ENCODE data around the gene EFNA4. TPM values are rescaled to one million over a fixed set of nuclear protein-coding genes. Genes with fewer than 3 reads are reported as not detected.

The EFNA4 gene
- total and polyA plus RNA-seq, 2 of the 8 experiments (the other 6 are each of a cell fraction or from before 2014, with no cell fraction given) = 21.9 to 23.9 TPM

- TF ChIP-seq TAF7 (optimal IDR thresholded peaks at IDR 0.05; ENCODE audit: borderline replicate concordance, low read depth, low read length) = no peak
- no peak; the same call in 1 of the 2 replicates for TF ChIP-seq TBP (IDR thresholded peaks at IDR 0.05; ENCODE audit: low read depth, low read length)
- TF ChIP-seq CTBP2 (IDR thresholded peaks at IDR 0.05; ENCODE audit: borderline replicate concordance, insufficient read depth, insufficient read length, low read length) = no peak
- peak; percentile 24; the same call in 1 of the 2 replicates for TF ChIP-seq SP1 (IDR thresholded peaks at IDR 0.05; ENCODE audit: low read depth, low read length)
- no peak for TF ChIP-seq PHF8 (conservative IDR thresholded peaks at IDR 0.05; ENCODE audit: low read depth, low read length)
- TF ChIP-seq CHD2 (IDR thresholded peaks at IDR 0.05; ENCODE audit: low read length) = no peak
- TF ChIP-seq POLR2AphosphoS5 (IDR thresholded peaks at IDR 0.05; ENCODE audit: low read depth, low read length) = no peak
- TF ChIP-seq GABPA (IDR thresholded peaks at IDR 0.05; ENCODE audit: borderline replicate concordance, insufficient read depth, low read length) = peak; percentile 27; the same call in 1 of the 2 replicates
- TF ChIP-seq, protein P1, sequence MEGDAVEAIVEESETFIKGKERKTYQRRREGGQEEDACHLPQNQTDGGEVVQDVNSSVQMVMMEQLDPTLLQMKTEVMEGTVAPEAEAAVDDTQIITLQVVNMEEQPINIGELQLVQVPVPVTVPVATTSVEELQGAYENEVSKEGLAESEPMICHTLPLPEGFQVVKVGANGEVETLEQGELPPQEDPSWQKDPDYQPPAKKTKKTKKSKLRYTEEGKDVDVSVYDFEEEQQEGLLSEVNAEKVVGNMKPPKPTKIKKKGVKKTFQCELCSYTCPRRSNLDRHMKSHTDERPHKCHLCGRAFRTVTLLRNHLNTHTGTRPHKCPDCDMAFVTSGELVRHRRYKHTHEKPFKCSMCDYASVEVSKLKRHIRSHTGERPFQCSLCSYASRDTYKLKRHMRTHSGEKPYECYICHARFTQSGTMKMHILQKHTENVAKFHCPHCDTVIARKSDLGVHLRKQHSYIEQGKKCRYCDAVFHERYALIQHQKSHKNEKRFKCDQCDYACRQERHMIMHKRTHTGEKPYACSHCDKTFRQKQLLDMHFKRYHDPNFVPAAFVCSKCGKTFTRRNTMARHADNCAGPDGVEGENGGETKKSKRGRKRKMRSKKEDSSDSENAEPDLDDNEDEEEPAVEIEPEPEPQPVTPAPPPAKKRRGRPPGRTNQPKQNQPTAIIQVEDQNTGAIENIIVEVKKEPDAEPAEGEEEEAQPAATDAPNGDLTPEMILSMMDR (IDR thresholded peaks at IDR 0.05; ENCODE audit: control extremely low read depth in 1 of 3, insufficient read depth in 1 of 3, low read depth in 1 of 3, low read length in 3 of 3) = peak in 2 of 3 experiments; percentile 98; a peak in 3 of 4 replicates
- no peak for TF ChIP-seq TCF12 (IDR thresholded peaks at IDR 0.05; ENCODE audit: low read depth, low read length)
- no peak for TF ChIP-seq SIRT6 (IDR thresholded peaks at IDR 0.05; ENCODE audit: low read length)
- no peak for TF ChIP-seq KDM1A (IDR thresholded peaks at IDR 0.05; ENCODE audit: borderline replicate concordance, low read length)
- peak; percentile 91 for TF ChIP-seq BACH1 (IDR thresholded peaks at IDR 0.05; ENCODE audit: low read length)
Observed at GRCh38 chr1:155091071-155092051, 27.8 kb downstream of the EFNA4 start (continued).

All from H1 (cell line).